NCI-H345 treated with DMSO at 0.1 percent for 48 hours (cell line): ENCODE data around the gene CTSE.
A peak's percentile ranks its signal among the peaks of the same experiment; 100 is the strongest.

Experiments used
- DNase-seq: peaks from one replicate; lab custom pipeline; 2025; ENCODE audit not compliant: unreplicated experiment; lab: John Stamatoyannopoulos, UW

Gene CTSE

DNA sequence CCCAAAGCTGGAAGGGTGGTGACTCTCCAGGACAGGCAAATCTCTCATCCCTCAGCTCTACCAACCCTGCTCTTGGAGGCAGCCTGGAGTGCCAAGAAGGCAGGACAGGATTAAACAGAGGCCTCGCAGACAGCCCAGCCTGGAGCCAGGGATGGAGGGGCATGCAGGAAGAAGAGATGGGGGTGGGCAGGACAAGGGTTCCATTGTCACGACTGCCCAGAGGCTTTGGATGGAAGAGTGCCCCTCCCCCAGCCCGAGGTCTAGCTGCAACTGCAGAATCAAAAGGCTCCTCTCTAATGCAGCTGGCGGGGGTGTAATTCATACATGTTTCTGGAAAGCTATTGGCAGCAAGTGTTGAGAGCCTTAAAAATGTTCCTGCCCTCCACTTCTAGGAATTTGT lies 29.3 kb downstream of the CTSE start:
- DNase-seq, result no peak

DNA sequence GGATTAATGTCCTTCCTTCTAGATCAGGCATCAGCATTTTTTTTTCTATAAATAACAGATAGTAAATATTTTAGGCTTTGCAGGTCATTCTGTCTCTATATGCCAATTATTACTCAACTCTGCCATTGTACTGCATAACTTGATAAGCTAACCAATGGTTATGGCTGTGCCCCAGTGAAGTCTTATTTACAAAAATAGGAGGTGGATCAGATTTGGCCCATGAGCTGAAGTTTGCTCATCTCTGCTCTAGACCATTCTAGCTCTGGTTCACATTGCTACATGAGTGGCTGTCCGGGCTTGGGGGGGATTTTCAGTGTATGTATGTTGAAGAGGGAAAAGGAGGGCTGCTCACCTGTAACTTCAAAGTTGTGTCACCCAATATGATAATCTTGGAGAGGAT lies 30.6 kb downstream of the CTSE start:
- no peak for DNase-seq

DNA sequence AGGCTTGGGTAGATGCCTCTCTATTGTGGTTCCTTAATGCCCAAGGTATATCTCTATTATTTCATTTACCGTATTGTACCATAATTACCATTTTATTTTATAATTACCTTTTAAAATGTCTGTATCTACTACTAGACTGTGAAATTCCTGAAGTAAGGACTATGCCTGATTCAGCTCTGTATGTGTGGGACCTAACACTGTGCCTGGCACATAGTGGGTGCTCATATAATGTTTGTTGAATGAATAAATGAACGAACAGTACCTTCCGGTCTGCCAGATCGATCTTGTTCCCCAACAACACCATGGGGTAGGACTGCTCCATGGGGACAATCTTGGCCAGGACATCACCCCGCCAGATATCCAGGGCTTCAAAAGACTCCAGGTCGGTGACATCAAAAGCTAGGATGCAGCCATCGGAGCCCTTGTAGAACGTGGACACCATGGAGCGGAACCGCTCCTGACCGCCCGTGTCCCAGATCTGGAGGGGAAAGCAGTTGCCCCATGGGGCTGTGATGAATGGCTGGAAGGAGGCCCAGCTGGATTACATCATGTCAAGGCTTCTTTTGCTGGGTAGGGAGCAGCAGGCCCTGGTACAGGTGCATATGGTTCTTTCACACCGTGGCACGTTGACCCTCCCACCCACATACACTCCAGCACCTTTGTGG lies 31.3 kb downstream of the CTSE start:
- DNase-seq, result no peak

DNA sequence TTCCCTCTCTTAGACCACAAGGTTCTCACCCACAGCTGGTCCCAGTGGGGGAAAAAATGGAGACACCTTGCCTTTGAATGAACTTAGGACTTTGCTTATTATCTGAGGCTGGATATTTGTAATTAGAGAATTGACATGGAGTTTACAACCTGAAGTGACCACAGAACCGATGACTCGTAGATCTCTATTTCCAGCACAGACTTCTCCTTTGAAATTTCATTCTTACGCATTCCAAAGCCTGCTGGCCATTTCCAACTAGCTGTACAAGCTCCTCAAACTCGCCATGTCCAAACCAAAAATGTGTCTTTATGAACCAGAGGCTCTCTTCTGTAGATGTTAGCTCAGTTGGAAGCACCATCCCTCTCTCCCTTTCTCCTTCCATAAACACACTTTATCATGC lies 32.5 kb downstream of the CTSE start:
- no peak for DNase-seq

- DNase-seq, result no peak
Observed at GRCh38 chr1:205990226-205990625, 33.5 kb downstream of the CTSE start.

DNA sequence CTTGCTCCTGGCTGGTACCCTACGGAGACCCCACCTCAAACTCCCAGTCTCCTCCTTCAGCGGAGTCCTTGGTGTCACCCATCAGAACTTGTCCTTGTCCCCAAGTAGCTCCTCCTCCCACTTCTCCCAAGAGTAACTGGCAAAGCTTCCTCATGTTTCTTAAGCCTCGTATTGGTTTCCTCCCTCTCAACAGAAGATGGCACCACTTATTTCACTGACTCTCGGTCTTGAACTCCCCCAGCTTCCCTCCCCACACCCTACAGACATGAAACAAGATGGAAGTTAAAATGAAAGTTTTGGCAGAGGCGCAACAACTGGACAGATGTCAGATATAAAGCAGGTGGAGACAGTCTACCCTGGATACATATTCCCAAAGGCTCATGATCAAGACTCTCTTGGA lies 33.9 kb downstream of the CTSE start:
- no peak for DNase-seq

DNA sequence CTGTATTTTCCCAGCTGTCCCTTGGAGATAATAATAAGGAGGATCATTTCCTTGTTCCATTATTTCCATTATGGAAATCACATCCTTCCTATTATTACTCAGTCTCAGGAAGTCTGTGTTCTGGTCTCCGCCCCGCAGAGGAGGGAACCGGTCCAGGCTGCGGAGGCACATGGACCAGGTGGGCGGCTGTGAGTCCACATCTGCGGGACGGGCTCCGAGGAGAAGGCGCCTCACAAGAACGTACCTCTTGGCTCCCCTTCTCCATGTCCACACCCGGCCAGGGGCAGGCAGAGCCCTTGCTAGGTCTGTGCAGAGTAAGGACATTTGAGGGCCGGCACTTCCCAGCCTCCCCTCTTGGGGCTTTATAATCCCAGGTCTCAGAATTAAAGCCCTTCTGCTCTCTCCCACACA lies 35.1 kb downstream of the CTSE start:
- no peak for DNase-seq

- DNase-seq, result no peak
Observed at GRCh38 chr1:205986861-205987260, 36.8 kb downstream of the CTSE start.

- DNase-seq, result no peak
Observed at GRCh38 chr1:205986292-205986691, 37.4 kb downstream of the CTSE start.

DNA sequence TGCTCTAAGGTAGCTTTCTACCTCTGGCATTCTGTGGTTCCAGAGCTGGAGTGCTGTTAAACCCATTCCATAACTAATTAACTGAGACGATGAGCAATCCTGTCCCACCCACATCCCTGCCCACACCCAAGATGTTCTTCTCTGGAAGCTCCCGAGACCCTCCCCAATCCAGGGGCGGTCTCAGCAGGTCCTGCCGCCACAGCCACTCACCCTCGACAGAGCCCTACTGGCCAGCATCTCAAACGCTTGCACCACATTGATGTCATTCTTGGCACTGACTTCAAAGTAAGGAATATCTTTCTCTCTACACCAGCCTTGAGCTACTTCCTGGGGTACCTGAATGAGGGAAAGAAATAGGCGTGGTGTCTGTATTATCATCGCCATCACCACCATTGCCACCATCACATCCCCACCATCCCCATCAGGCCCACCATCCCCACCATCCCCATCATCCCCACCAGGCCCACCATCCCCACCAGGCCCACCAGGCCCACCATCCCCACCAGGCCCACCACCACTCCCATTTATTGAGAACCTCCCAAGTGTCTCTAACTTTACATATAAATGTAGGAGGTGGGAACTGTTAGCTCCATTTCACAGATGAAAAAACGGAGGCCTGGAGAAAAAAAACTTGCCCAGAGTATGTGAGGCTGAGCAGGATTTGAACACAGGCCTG lies 38.2 kb downstream of the CTSE start:
- DNase-seq, result no peak

- no peak for DNase-seq
Observed at GRCh38 chr1:205983925-205984725, 39.6 kb downstream of the CTSE start.

- no peak for DNase-seq
Observed at GRCh38 chr1:205981257-205981656, 42.4 kb downstream of the CTSE start.

- no peak for DNase-seq
Observed at GRCh38 chr1:205980237-205980870, 43.3 kb downstream of the CTSE start.

GRCh38 chr1:205979301-205979700 lies 44.4 kb downstream of the CTSE start:
- no peak for DNase-seq

DNA sequence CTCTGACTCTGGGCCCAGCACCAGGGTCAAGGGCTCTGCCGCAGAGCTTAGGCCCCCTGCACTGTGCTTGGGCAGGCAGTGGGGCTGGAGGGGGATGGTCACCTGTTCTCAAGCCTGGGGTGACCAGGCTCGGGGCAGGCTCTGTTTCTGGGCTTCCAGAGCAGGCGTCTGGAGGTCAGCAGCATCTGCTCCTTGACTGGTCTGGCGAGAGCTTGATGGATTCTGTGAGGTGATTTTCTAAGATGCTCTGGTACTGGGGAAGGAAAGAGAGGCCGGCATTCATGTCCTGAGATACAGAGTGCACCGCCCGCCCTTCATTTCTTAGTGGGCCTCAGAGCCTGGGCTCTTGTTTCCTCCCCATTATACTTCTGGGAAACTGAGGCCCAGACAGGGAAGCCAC lies 45.0 kb downstream of the CTSE start:
- DNase-seq, result no peak

GRCh38 chr1:205977402-205978014 lies 46.2 kb downstream of the CTSE start:
- peak; percentile 74 for DNase-seq

GRCh38 chr1:205976708-205977401 lies 46.8 kb downstream of the CTSE start:
- DNase-seq, result no peak

DNA sequence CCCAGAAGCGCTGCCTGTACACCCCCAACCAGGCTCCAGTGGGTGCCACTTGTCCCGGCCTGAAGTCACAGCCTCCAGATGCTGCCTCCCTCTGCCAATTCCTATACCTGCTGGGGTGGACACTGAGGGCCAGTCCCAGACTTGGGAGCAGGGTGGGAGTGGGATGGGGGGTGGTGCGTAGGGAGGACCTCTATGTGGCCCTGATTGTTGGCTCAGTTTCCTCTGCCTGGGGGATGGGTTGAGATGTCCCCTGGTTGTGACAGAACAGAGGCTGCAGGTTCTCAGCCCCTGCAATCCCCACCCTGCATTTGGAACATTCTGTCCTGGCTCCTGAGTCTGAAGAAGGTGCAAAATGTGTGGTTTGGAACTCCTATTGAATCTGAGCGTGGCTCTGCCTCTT lies 47.7 kb downstream of the CTSE start:
- no peak for DNase-seq

DNA sequence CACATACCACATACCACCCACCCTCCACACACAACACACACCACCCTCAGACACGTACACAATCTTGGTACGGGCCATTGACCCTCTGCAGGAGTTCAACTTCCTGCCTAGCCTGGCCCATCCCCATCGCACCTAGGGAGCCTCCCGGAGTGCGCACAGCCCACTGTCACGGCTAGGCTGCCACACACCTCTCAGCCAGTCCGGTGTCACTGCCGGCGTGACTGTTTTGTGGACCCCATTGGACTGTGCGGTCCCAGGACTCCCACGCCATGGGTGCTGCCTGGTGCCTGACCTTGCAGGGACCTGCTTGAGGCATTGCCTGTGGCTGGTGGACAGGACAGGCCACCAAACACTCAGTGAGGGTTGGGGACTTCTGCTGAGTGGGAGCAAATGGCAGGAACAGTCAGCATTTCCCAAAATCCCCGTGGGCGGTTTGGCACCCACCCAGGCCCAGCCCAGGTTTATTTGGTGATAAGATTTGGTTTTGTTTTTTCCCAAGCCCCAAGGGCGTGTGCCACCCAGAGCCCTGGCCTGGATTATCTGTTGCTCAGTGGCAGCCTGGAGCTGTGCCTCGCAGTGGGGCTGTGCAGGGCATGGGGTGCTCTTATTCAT lies 48.2 kb downstream of the CTSE start:
- DNase-seq, result no peak

- DNase-seq, result no peak
Observed at GRCh38 chr1:205974712-205975111, 49.0 kb downstream of the CTSE start.
